ENCODE measurements around the gene THSD7B.

The THSD7B gene

GRCh38 chr2:137708311-137708710 lies 943.0 kb downstream of the THSD7B start:
- no peak overlapping the region for H3K4me3 ChIP-seq (ENCODE audit: low read depth, low read length)
- no peak overlapping the region for H3K9ac ChIP-seq (ENCODE audit: low read depth, low read length)
- H3K4me1 ChIP-seq (ENCODE audit: control insufficient read depth, insufficient read depth, low read length), result no peaks in the 10 kb centered on the region
- H3K27me3 ChIP-seq (ENCODE audit: control insufficient read depth, insufficient read depth, low read length), result no peaks in the 10 kb centered on the region
- no peaks in the 10 kb centered on the region; the same call in 1 of the 2 replicates for H3K9me3 ChIP-seq (ENCODE audit: control insufficient read depth, insufficient read depth, low read length)
- H3K36me3 ChIP-seq (ENCODE audit: control insufficient read depth, insufficient read depth, low read length), result no peaks in the 10 kb centered on the region
- no peak overlapping the region for H3K27ac ChIP-seq (ENCODE audit: low read depth, low read length)

- H3K4me3 ChIP-seq (ENCODE audit: low read depth, low read length), result no peak overlapping the region
- H3K36me3 ChIP-seq (ENCODE audit: control insufficient read depth, insufficient read depth, low read length), result no peaks in the 10 kb centered on the region
- H3K27ac ChIP-seq (ENCODE audit: low read depth, low read length), result no peak overlapping the region
- H3K4me1 ChIP-seq (ENCODE audit: control insufficient read depth, insufficient read depth, low read length), result no peaks in the 10 kb centered on the region
- peaks cover 5% of the 10 kb centered on the region for H3K9me3 ChIP-seq (ENCODE audit: control insufficient read depth, insufficient read depth, low read length)
- H3K27me3 ChIP-seq (ENCODE audit: control insufficient read depth, insufficient read depth, low read length), result no peaks in the 10 kb centered on the region
- H3K9ac ChIP-seq (ENCODE audit: low read depth, low read length), result no peak overlapping the region
These were observed 950.4 kb downstream of the THSD7B start for GRCh38 chr2:137715731-137716191.

- H3K36me3 ChIP-seq (ENCODE audit: control insufficient read depth, insufficient read depth, low read length), result no peaks in the 10 kb centered on the region
- peaks cover 5% of the 10 kb centered on the region for H3K9me3 ChIP-seq (ENCODE audit: control insufficient read depth, insufficient read depth, low read length)
- no peak overlapping the region for H3K4me3 ChIP-seq (ENCODE audit: low read depth, low read length)
- H3K9ac ChIP-seq (ENCODE audit: low read depth, low read length), result no peak overlapping the region
- H3K4me1 ChIP-seq (ENCODE audit: control insufficient read depth, insufficient read depth, low read length), result no peaks in the 10 kb centered on the region
- no peaks in the 10 kb centered on the region for H3K27me3 ChIP-seq (ENCODE audit: control insufficient read depth, insufficient read depth, low read length)
- no peak overlapping the region for H3K27ac ChIP-seq (ENCODE audit: low read depth, low read length)
These were observed 953.4 kb downstream of the THSD7B start for GRCh38 chr2:137718786-137719185.

GRCh38 chr2:137721733-137722132 lies 956.4 kb downstream of the THSD7B start:
- H3K4me3 ChIP-seq (ENCODE audit: low read depth, low read length), result no peak overlapping the region
- no peaks in the 10 kb centered on the region for H3K36me3 ChIP-seq (ENCODE audit: control insufficient read depth, insufficient read depth, low read length)
- no peaks in the 10 kb centered on the region for H3K27me3 ChIP-seq (ENCODE audit: control insufficient read depth, insufficient read depth, low read length)
- H3K27ac ChIP-seq (ENCODE audit: low read depth, low read length), result no peak overlapping the region
- H3K9me3 ChIP-seq (ENCODE audit: control insufficient read depth, insufficient read depth, low read length), result no peaks in the 10 kb centered on the region
- H3K9ac ChIP-seq (ENCODE audit: low read depth, low read length), result no peak overlapping the region
- peaks cover 11% of the 10 kb centered on the region; the same call in 1 of the 2 replicates for H3K4me1 ChIP-seq (ENCODE audit: control insufficient read depth, insufficient read depth, low read length)

GRCh38 chr2:137724912-137725311 lies 959.6 kb downstream of the THSD7B start:
- Histone ChIP-seq H3K36me3 (ENCODE audit: control insufficient read depth, insufficient read depth, low read length) (no peaks in the 10 kb centered on the region), H3K27me3 (ENCODE audit: control insufficient read depth, insufficient read depth, low read length) (no peaks in the 10 kb centered on the region), H3K4me1 (ENCODE audit: control insufficient read depth, insufficient read depth, low read length) (peaks cover 19% of the 10 kb centered on the region; the same call in 1 of the 2 replicates), H3K27ac (ENCODE audit: low read depth, low read length) (no peak overlapping the region), H3K9ac (ENCODE audit: low read depth, low read length) (no peak overlapping the region), H3K9me3 (ENCODE audit: control insufficient read depth, insufficient read depth, low read length) (no peaks in the 10 kb centered on the region), H3K4me3 (ENCODE audit: low read depth, low read length) (no peak overlapping the region)
